Left renal cortex interstitium (tissue), 4 donors: Measurements from ENCODE around the gene NCMAP. TPM values are rescaled to one million over a fixed set of nuclear protein-coding genes. Genes with fewer than 3 reads are reported as not detected.

Source experiments
- DNase-seq, 4 donors: peaks; one replicate each; pipeline ENCODE4 v3.0.0-alpha.2; 2013; ENCODE audit warnings: low read depth in 4 of 4, low spot score in 2 of 4, missing footprints in 1 of 4
- polyA plus RNA-seq, 4 donors: library from polyadenylated mRNA; unstranded; fragments of 120-200 nt; gene quantifications; one replicate each; pipeline ENCODE4 v1.2.1, GENCODE V29; 2013; ENCODE audit not compliant: insufficient read length in 4 of 4

The NCMAP gene
- polyA plus RNA-seq, 4 donors: 0.66 to 0.96 (median 0.79) TPM

- no peak for DNase-seq
Measured at GRCh38 chr1:24609949-24610517, 54.1 kb downstream of the NCMAP start.

GRCh38 chr1:24619376-24619775 is 63.5 kb downstream of the NCMAP start:
- no peak for DNase-seq

GRCh38 chr1:24620678-24621077 is 64.8 kb downstream of the NCMAP start:
- DNase-seq: no peak

- no peak for DNase-seq
Measured at GRCh38 chr1:24621121-24621520, 65.2 kb downstream of the NCMAP start.

- no peak for DNase-seq
Measured at GRCh38 chr1:24622218-24622617, 66.3 kb downstream of the NCMAP start.

GRCh38 chr1:24632832-24633175 is 76.9 kb downstream of the NCMAP start:
- no peak for DNase-seq

GRCh38 chr1:24635195-24635843 is 79.4 kb downstream of the NCMAP start:
- peak in 2 of 4 donors; percentile 28 to 47 for DNase-seq

- no peak for DNase-seq
Measured at GRCh38 chr1:24636661-24637357, 80.9 kb downstream of the NCMAP start.

- no peak for DNase-seq
Measured at GRCh38 chr1:24639094-24639493, 83.2 kb downstream of the NCMAP start.

- no peak for DNase-seq
Measured at GRCh38 chr1:24639881-24640280, 84.0 kb downstream of the NCMAP start.

GRCh38 chr1:24640288-24640687 is 84.4 kb downstream of the NCMAP start:
- DNase-seq: no peak

- no peak for DNase-seq
Measured at GRCh38 chr1:24641646-24642151, 85.8 kb downstream of the NCMAP start.

- DNase-seq: peak; percentile 96 to 99 (median 98)
Measured at GRCh38 chr1:24642481-24643362, 86.8 kb downstream of the NCMAP start, which contains the start of gene SRRM1. Gene SRRM1 (plus strand): TSS chr1:24643302. CDS start chr1:24643327, 25 bp downstream.

GRCh38 chr1:24643363-24644099 is 87.6 kb downstream of the NCMAP start:
- no peak for DNase-seq

- no peak for DNase-seq
Measured at GRCh38 chr1:24644100-24644384, 88.2 kb downstream of the NCMAP start.

- DNase-seq: no peak
Measured at GRCh38 chr1:24648919-24649318, 93.0 kb downstream of the NCMAP start.

- no peak for DNase-seq
Measured at GRCh38 chr1:24652382-24652781, 96.5 kb downstream of the NCMAP start.

- no peak for DNase-seq
Measured at GRCh38 chr1:24654010-24654409, 98.1 kb downstream of the NCMAP start.

- DNase-seq: no peak
Measured at GRCh38 chr1:24656046-24656445, 100.2 kb downstream of the NCMAP start.

- no peak for DNase-seq
Measured at GRCh38 chr1:24657781-24658180, 101.9 kb downstream of the NCMAP start.
